GM12878 (cell line): ENCODE data around the gene SLC51A. TPM values are rescaled to one million over a fixed set of nuclear protein-coding genes. Genes with fewer than 3 reads are reported as not detected.

Source experiments
- ATAC-seq: fragments of 200-7000 bp; cut with Tn5 transposase; 3 replicates; pipeline ENCODE4 v1.9.1; 2020; ENCODE audit warnings: mild to moderate bottlenecking, moderate library complexity
- BruUV-seq: library from RNA; stranded (reverse); fragments of 400-500 nt; replicated peaks from 2 replicates; lab custom pipeline; 2021; lab: Mats Ljungman, UMichigan
- CTCF ChIA-PET: fragments of 300-600 bp; sonication (Branson Sonifier 250); formaldehyde crosslinking; extraction: SDS; loops from one replicate; lab custom pipeline; 2021; ENCODE audit warnings: inconsistent platforms; lab: Yijun Ruan, JAX
- POLR2A ChIA-PET: fragments of 350-600 bp; formaldehyde crosslinking; extraction: SDS; loops from one replicate; lab custom pipeline; 2021; ENCODE audit warnings: inconsistent platforms; lab: Charles Lee
- RAD21 ChIA-PET: fragments of 300-600 bp; sonication (Branson Sonifier 250); formaldehyde crosslinking; loops from one replicate; lab custom pipeline; 2023; ENCODE audit warnings: antibody characterized with exemption; ENCODE audit not compliant: unreplicated experiment; lab: Charles Lee
- SMC1A ChIA-PET: fragments of 300-600 bp; sonication (Branson Sonifier 250); formaldehyde crosslinking; loops from one replicate; lab custom pipeline; 2023; ENCODE audit not compliant: unreplicated experiment, uncharacterized antibody; lab: Charles Lee
- DNase-seq: peaks from one replicate; pipeline ENCODE4 v3.0.0-alpha.2; 2011; ENCODE audit warnings: low read depth, low spot score
- FAIRE-seq: peaks from 3 replicates; lab custom pipeline; 2011; peaks lifted over from hg19 to GRCh38; lab: Jason Lieb, UNC
- H2AFZ ChIP-seq: 2 replicates; pipeline ENCODE4 v1.6.0; 2011; ENCODE audit warnings: low read depth, low read length, control low read depth; ENCODE audit not compliant: control insufficient read depth
- H3K27ac ChIP-seq: 2 replicates; pipeline ENCODE4 v1.5.1; 2011; ENCODE audit warnings: control low read depth; ENCODE audit not compliant: control insufficient read depth, insufficient read depth
- H3K27me3 ChIP-seq, 2 experiments: replicated peaks in 1 of 2; 2 replicates each; pipeline versions ENCODE4 v1.6.0 to v1.6.1; 2011; ENCODE audit warnings: low read length in 1 of 2; ENCODE audit not compliant: control insufficient read depth in 2 of 2, insufficient read depth in 2 of 2
- H3K36me3 ChIP-seq, 2 experiments: 2 replicates each; pipeline ENCODE4 v1.5.1; 2011; ENCODE audit warnings: low read length in 1 of 2; ENCODE audit not compliant: control insufficient read depth in 2 of 2, insufficient read depth in 2 of 2
- H3K4me1 ChIP-seq: 2 replicates; pipeline ENCODE4 v1.6.1; 2011; ENCODE audit warnings: mild to moderate bottlenecking, low read length, moderate library complexity, mixed read lengths; ENCODE audit not compliant: control insufficient read depth, insufficient read depth
- H3K4me2 ChIP-seq: 2 replicates; pipeline ENCODE4 v1.6.0; 2011; ENCODE audit warnings: control low read depth; ENCODE audit not compliant: control insufficient read depth, insufficient read depth
- H3K4me3 ChIP-seq: fragments of 200-600 bp; sonication (generic); 2 replicates; pipeline ENCODE4 v1.5.1; 2016
- H3K79me2 ChIP-seq: 2 replicates; pipeline ENCODE4 v1.6.0; 2011; ENCODE audit warnings: low read length; ENCODE audit not compliant: control insufficient read depth, insufficient read depth
- H3K9ac ChIP-seq: 2 replicates; pipeline ENCODE4 v1.8.0; 2011; ENCODE audit warnings: low read length, control low read depth, mixed read lengths; ENCODE audit not compliant: control insufficient read depth, insufficient read depth
- H3K9me3 ChIP-seq: replicated peaks from 3 replicates; pipeline ENCODE4 v1.5.1; 2011; ENCODE audit warnings: mild to moderate bottlenecking, low read length; ENCODE audit not compliant: control insufficient read depth, insufficient read depth
- H4K20me1 ChIP-seq: 2 replicates; pipeline ENCODE4 v1.6.0; 2011; ENCODE audit not compliant: control insufficient read depth, insufficient read depth
- ASH2L ChIP-seq: fragments of 300-600, 200-600 bp; sonication (generic); IDR thresholded peaks from 2 replicates; pipeline ENCODE4 v1.6.1; 2017; ENCODE audit warnings: low read depth, mild to moderate bottlenecking, borderline replicate concordance
- KLF5 ChIP-seq: fragments of 450-650 bp; IDR thresholded peaks from 2 replicates; pipeline ENCODE4 v1.6.1; 2014; ENCODE audit warnings: mild to moderate bottlenecking; ENCODE audit not compliant: partially characterized antibody
- ZNF274 ChIP-seq: IDR thresholded peaks from one replicate; pipeline ENCODE4 v1.8.0; 2011; ENCODE audit not compliant: insufficient read length, insufficient read depth
- WGBS: methylation state at CpG from one replicate; pipeline ENCODE4 v1.1.6; 2016; ENCODE audit warnings: low lambda C conversion rate; ENCODE audit not compliant: insufficient replicate concordance, insufficient coverage; ENCODE audit errors: missing lambda C conversion rate; 5-methylcytosine and 5-hydroxymethylcytosine counted together
- in situ Hi-C: fragments of 300-500 bp; cut with MboI; formaldehyde crosslinking; loops from 9 replicates; pipeline ENCODE4 v1.14.3; 2018; ENCODE audit warnings: mixed read lengths
- intact Hi-C: fragments of 100-400 bp; cut with micrococcal nuclease; formaldehyde crosslinking; loops from one replicate; pipeline ENCODE4 v1.14.2; 2022; ENCODE audit not compliant: unreplicated experiment
- polyA plus RNA-seq, 11 experiments: library from polyadenylated mRNA; depleted of rRNA in 4 of 11; unstranded in 6 of 11; stranded (reverse) in 5 of 11; fragments of >200 nt; fragmentation: Nextera tagmentation in 4 of 11; fragmentation: Illumina TruSeq in 1 of 11; extraction: Ambion mirVana in 4 of 11; extraction: Trizol in 1 of 11; gene quantifications; 1 replicate in 1 of 11; 2 replicates in 10 of 11; pipeline versions ENCODE4 v1.2.1 to v1.2.3, GENCODE V29; 2011 to 2016; ENCODE audit warnings: inconsistent platforms in 2 of 11, missing spikeins in 2 of 11, low read depth in 1 of 11
- total RNA-seq, 4 experiments: library from RNA; depleted of rRNA in 3 of 4; stranded (reverse); fragments of >200 nt in 3 of 4; fragmentation: Illumina TruSeq in 1 of 4; extraction: Trizol in 1 of 4; gene quantifications; 2 replicates each; pipeline versions ENCODE4 v1.2.1 to v1.2.3, GENCODE V29; 2013 to 2021
- TF ChIP-seq, protein P1 (sequence below): fragments of 450-650 bp; IDR thresholded peaks from 2 replicates; pipeline ENCODE4 v1.6.1; 2018; ENCODE audit warnings: borderline replicate concordance, mild to moderate bottlenecking; ENCODE audit not compliant: partially characterized antibody
- TF ChIP-seq, protein P2 (sequence below): fragments of 450-650 bp; formaldehyde crosslinking; IDR thresholded peaks from 2 replicates; pipeline ENCODE4 v1.5.0; 2022; ENCODE audit warnings: mild to moderate bottlenecking, missing genetic modification characterization

SLC51A gene
- total and polyA plus RNA-seq, 10 of the 15 experiments (the other 5 are each of a cell fraction or from before 2014, with no cell fraction given) = 0.99 to 3.9 (median 2.2) TPM; not detected in 6

DNA sequence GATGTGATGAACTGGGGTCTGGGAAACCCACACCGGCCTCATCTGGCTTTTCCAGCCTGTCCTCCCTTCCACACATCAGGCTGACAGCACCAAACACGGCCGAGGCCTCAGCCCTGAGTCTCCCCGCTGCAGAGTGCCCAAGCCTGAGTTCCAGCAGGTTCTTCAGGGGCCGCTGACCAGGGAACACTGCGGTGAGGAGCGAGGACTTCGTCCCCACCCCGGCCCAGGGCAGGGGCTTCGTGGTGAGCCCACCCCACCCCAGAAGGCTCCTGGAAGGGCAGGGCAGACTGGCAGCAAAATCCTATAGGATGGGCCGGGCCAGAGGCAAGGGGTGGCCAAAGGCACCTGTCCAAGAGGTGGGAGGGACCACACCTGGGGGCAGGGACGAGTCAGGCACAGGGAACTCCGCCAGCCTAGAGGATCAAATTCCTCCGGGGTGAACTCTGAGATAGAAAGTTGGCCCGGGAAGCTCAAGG is at the start of gene SLC51A (continued):
- TF ChIP-seq, protein P1, sequence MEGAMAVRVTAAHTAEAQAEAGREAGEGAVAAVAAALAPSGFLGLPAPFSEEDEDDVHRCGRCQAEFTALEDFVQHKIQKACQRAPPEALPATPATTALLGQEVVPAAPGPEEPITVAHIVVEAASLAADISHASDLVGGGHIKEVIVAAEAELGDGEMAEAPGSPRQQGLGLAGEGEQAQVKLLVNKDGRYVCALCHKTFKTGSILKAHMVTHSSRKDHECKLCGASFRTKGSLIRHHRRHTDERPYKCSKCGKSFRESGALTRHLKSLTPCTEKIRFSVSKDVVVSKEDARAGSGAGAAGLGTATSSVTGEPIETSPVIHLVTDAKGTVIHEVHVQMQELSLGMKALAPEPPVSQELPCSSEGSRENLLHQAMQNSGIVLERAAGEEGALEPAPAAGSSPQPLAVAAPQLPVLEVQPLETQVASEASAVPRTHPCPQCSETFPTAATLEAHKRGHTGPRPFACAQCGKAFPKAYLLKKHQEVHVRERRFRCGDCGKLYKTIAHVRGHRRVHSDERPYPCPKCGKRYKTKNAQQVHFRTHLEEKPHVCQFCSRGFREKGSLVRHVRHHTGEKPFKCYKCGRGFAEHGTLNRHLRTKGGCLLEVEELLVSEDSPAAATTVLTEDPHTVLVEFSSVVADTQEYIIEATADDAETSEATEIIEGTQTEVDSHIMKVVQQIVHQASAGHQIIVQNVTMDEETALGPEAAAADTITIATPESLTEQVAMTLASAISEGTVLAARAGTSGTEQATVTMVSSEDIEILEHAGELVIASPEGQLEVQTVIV = no peak
- TF ChIP-seq, protein P2, sequence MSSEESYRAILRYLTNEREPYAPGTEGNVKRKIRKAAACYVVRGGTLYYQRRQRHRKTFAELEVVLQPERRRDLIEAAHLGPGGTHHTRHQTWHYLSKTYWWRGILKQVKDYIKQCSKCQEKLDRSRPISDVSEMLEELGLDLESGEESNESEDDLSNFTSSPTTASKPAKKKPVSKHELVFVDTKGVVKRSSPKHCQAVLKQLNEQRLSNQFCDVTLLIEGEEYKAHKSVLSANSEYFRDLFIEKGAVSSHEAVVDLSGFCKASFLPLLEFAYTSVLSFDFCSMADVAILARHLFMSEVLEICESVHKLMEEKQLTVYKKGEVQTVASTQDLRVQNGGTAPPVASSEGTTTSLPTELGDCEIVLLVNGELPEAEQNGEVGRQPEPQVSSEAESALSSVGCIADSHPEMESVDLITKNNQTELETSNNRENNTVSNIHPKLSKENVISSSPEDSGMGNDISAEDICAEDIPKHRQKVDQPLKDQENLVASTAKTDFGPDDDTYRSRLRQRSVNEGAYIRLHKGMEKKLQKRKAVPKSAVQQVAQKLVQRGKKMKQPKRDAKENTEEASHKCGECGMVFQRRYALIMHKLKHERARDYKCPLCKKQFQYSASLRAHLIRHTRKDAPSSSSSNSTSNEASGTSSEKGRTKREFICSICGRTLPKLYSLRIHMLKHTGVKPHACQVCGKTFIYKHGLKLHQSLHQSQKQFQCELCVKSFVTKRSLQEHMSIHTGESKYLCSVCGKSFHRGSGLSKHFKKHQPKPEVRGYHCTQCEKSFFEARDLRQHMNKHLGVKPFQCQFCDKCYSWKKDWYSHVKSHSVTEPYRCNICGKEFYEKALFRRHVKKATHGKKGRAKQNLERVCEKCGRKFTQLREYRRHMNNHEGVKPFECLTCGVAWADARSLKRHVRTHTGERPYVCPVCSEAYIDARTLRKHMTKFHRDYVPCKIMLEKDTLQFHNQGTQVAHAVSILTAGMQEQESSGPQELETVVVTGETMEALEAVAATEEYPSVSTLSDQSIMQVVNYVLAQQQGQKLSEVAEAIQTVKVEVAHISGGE (CRISPR knock-in tag) = no peak

DNA sequence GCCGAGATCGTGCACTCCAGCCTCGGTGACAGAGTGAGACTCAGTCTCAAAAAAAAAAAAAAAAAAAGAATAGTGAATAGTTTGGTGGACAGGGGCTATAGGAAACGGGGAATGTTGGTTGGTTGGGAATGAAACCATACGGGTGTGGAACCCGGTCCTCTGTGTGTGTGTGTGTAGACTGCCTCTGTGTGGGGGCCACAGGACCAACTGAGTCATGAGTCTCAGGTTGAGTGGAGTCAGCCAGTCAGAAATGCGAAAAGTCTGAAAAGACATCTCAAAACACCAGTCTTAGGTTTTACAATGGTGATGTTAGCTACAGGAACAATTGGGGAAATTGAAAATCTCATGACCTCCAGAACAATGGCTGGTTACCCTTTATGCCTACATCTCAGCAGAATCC is 49.6 kb upstream of the SLC51A start:
- no peak overlapping the region for H3K27ac ChIP-seq
- H3K36me3 ChIP-seq = no peaks in the 10 kb centered on the region
- H3K9ac ChIP-seq = no peak overlapping the region
- ATAC-seq = no peak
- TF ChIP-seq ASH2L (no peak), ZNF274 (no peak), KLF5 (no peak)
- BruUV-seq = no TSS peak
- ChIA-PET POLR2A (interaction anchor here (0.6 to 0.7 kb wide), 3 partner anchors 9 to 1209 kb away, joined by 3 to 9 read pairs (median 3); no protein-coding TSS in a partner anchor), SMC1A (interaction anchor here (1.8 kb wide), 1 partner anchor 93 kb away, joined by 7 read pairs; no protein-coding TSS in a partner anchor), CTCF (interaction anchor here (1.2 kb wide), 1 partner anchor 88 kb away, joined by 3 read pairs; no protein-coding TSS in a partner anchor), RAD21 (no interaction called here)
- H3K27me3 ChIP-seq = no peaks in the 10 kb centered on the region
- no peaks in the 10 kb centered on the region for H3K79me2 ChIP-seq
- H4K20me1 ChIP-seq = no peaks in the 10 kb centered on the region
- no peak overlapping the region for H3K4me2 ChIP-seq
- H3K4me3 ChIP-seq = no peak overlapping the region
- intact Hi-C loops = no loop called here
- H2AFZ ChIP-seq = no peak overlapping the region
- no peaks in the 10 kb centered on the region for H3K9me3 ChIP-seq
- 47% methylated on average over 4 of the region's 7 CpGs for WGBS
- H3K4me1 ChIP-seq = no peaks in the 10 kb centered on the region
- no peak for FAIRE-seq
- DNase-seq = no peak
- in situ Hi-C loops = no loop called here
